GM23338 (cell line): ENCODE data around the gene PALLD. TPM values are rescaled to one million over a fixed set of nuclear protein-coding genes. Genes with fewer than 3 reads are reported as not detected.
"Not testable (repeated sequence)": the region's sequence is repeated elsewhere in the genome, so short reads cannot be mapped to it uniquely, and the experiment has no call there.

Experiments
- ATAC-seq: fragments of 200-7000 bp; cut with Tn5 transposase; 3 replicates; pipeline ENCODE4 v1.9.1; 2020
- DNase-seq: peaks from one replicate; pipeline ENCODE4 v3.0.0-alpha.2; 2015; ENCODE audit warnings: low spot score
- H2AFZ ChIP-seq: fragments of 200-600 bp; sonication (generic); 2 replicates; pipeline ENCODE4 v1.8.0; 2016; ENCODE audit warnings: antibody characterized with exemption, mild to moderate bottlenecking, moderate library complexity
- H3F3A ChIP-seq: fragments of 200-600 bp; sonication (generic); replicated peaks from 2 replicates; pipeline ENCODE4 v1.8.0; 2017; ENCODE audit warnings: antibody characterized with exemption, mixed run types, low read depth
- H3K27ac ChIP-seq: fragments of 200-600 bp; sonication (generic); 2 replicates; pipeline ENCODE4 v1.6.1; 2016; ENCODE audit warnings: low read depth
- H3K27me3 ChIP-seq: fragments of 200-600 bp; sonication (generic); 2 replicates; pipeline ENCODE4 v1.8.0; 2016; ENCODE audit warnings: mild to moderate bottlenecking, mixed run types, moderate library complexity; ENCODE audit not compliant: insufficient read depth
- H3K36me3 ChIP-seq: fragments of 200-600 bp; sonication (generic); 2 replicates; pipeline ENCODE4 v1.8.0; 2016; ENCODE audit warnings: mild to moderate bottlenecking; ENCODE audit not compliant: insufficient read depth
- H3K4me1 ChIP-seq: fragments of 200-600 bp; sonication (generic); 2 replicates; pipeline ENCODE4 v1.8.0; 2016; ENCODE audit warnings: mild to moderate bottlenecking, moderate library complexity; ENCODE audit not compliant: insufficient read depth
- H3K4me2 ChIP-seq: fragments of 200-600 bp; sonication (generic); 2 replicates; pipeline ENCODE4 v1.7.1; 2017; ENCODE audit warnings: mixed run types
- H3K4me3 ChIP-seq: fragments of 200-600 bp; sonication (generic); 2 replicates; pipeline ENCODE4 v1.6.1; 2016; ENCODE audit warnings: mixed run types
- H3K79me2 ChIP-seq: fragments of 200-600 bp; sonication (generic); replicated peaks from 2 replicates; pipeline ENCODE4 v1.8.0; 2017; ENCODE audit warnings: mild to moderate bottlenecking; ENCODE audit not compliant: insufficient read depth
- H3K9me2 ChIP-seq: fragments of 200-600 bp; sonication (generic); 2 replicates; pipeline ENCODE4 v1.8.0; 2017; ENCODE audit not compliant: insufficient read depth
- H4K20me1 ChIP-seq: fragments of 200-600 bp; sonication (generic); replicated peaks from 2 replicates; pipeline ENCODE4 v1.8.0; 2017; ENCODE audit warnings: mild to moderate bottlenecking; ENCODE audit not compliant: insufficient read depth
- H3K27ac Mint-ChIP-seq: 2 replicates; pipeline ENCODE4 v1.8.0; 2020; ENCODE audit warnings: inconsistent platforms, mild to moderate bottlenecking, moderate library complexity, mixed read lengths
- H3K27me3 Mint-ChIP-seq: 3 replicates; pipeline ENCODE4 v1.8.0; 2022; ENCODE audit warnings: low read depth, mild to moderate bottlenecking, moderate library complexity, mixed read lengths, inconsistent platforms; ENCODE audit not compliant: insufficient read depth, poor library complexity
- H3K36me3 Mint-ChIP-seq: 3 replicates; pipeline ENCODE4 v1.8.0; 2021; ENCODE audit warnings: low read depth, mild to moderate bottlenecking, inconsistent platforms, moderate library complexity, mixed read lengths
- H3K4me1 Mint-ChIP-seq: 3 replicates; pipeline ENCODE4 v1.8.0; 2020; ENCODE audit warnings: mild to moderate bottlenecking, inconsistent platforms, mixed read lengths
- H3K4me3 Mint-ChIP-seq: 3 replicates; pipeline ENCODE4 v1.8.0; 2021; ENCODE audit warnings: moderate library complexity, mild to moderate bottlenecking, inconsistent platforms, mixed read lengths
- H3K9me3 Mint-ChIP-seq: 3 replicates; pipeline ENCODE4 v1.8.0; 2020; ENCODE audit warnings: moderate library complexity, mild to moderate bottlenecking, inconsistent platforms, mixed read lengths
- EZH2phosphoT487 ChIP-seq: fragments of 200-600 bp; sonication (generic); IDR thresholded peaks from one replicate; pipeline ENCODE4 v1.8.1; 2018; ENCODE audit warnings: antibody characterized with exemption; ENCODE audit not compliant: unreplicated experiment
- NANOG ChIP-seq: IDR thresholded peaks from 2 replicates; pipeline ENCODE4 v1.6.1; 2016; ENCODE audit warnings: antibody characterized with exemption, borderline replicate concordance
- POLR2AphosphoS5 ChIP-seq: IDR thresholded peaks from 2 replicates; pipeline ENCODE4 v1.6.1; 2016; ENCODE audit warnings: antibody characterized with exemption, low read depth
- STAT1 ChIP-seq: IDR thresholded peaks from one replicate; pipeline ENCODE4 v1.6.1; 2016; ENCODE audit warnings: antibody characterized with exemption; ENCODE audit not compliant: unreplicated experiment
- ZNF331 ChIP-seq: fragments of 250-450 bp; sonication (Bioruptor Pico); IDR thresholded peaks from 2 replicates; pipeline ENCODE4 v1.5.0; 2020; ENCODE audit warnings: low read depth, mild to moderate bottlenecking, moderate library complexity
- polyA plus RNA-seq: library from polyadenylated mRNA; unstranded; fragments of >200 nt; fragmentation: Nextera tagmentation; extraction: Ambion mirVana; gene quantifications from 2 replicates; pipeline ENCODE4 v1.2.1, GENCODE V29; 2016
- total RNA-seq: library from RNA; depleted of rRNA; stranded (reverse); fragments of >200 nt; shearing (Covaris generic); gene quantifications from 2 replicates; pipeline ENCODE4 v1.2.3, GENCODE V29; 2014
- TF ChIP-seq, protein P1 (sequence below): IDR thresholded peaks from 2 replicates; pipeline ENCODE4 v1.6.1; 2016; ENCODE audit warnings: antibody characterized with exemption

The PALLD gene
- total and polyA plus RNA-seq, 2 experiments from 2014 or later = 13.1 to 30.2 TPM

DNA sequence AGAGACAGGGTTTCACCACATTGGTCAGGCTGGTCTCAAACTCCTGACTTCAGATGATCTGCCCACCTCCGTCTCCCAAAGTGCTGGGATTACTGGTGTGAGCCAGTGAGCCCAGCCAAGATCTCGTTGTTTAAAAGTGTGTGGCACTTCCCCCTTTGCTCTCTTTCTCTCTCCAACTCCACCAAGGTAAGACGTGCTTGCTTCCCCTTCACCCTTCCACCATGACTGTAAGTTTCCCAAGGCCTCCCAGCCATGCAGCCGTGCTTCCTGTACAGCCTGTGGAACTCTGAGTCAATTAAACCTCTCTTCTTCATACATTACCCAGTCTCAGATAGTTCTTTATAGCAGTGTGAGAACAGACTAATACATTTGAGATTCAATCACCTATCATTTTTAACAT, 309.4 kb downstream of the PALLD start:
- not testable (repeated sequence) for H4K20me1 ChIP-seq, H3K27ac ChIP-seq, H3F3A ChIP-seq, H3K9me3 Mint-ChIP-seq, H3K27me3 Mint-ChIP-seq, H3K9me2 ChIP-seq, H3K36me3 Mint-ChIP-seq, H3K4me3 Mint-ChIP-seq, DNase-seq, ATAC-seq, H3K27me3 ChIP-seq, H3K4me1 ChIP-seq, H3K4me2 ChIP-seq, H3K79me2 ChIP-seq, H3K36me3 ChIP-seq, H3K4me3 ChIP-seq
- Mint-ChIP-seq H3K27ac (peak overlapping the region; percentile 68; the same call in 1 of the 2 replicates), H3K4me1 (peaks cover 21% of the 10 kb centered on the region)
- peak overlapping the region; percentile 64 for H2AFZ ChIP-seq

DNA sequence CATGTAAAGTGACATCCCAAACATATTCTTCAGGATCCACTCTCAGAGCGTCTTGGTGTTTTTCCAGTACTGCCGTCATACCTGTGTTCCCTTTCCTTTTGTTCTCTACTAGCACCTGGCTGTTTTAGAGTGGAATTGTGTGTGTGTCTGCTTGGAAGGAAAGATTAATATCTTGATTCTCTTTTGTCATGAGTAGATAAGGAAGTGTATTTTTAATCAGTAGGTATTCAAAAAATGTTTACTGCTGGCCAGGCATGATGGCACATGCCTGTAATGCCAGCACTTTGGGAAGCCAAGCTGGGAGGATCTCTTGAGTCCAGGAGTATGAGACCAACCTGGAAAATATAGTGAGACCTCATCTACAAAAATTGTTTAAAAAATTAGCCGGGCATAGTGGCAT, 314.4 kb downstream of the PALLD start:
- Mint-ChIP-seq H3K4me1 (peaks cover 23% of the 10 kb centered on the region), H3K4me3 (no peak overlapping the region), H3K9me3 (no peaks in the 10 kb centered on the region), H3K27ac (no peak overlapping the region), H3K36me3 (no peaks in the 10 kb centered on the region), H3K27me3 (no peaks in the 10 kb centered on the region)
- H3F3A ChIP-seq = no peaks in the 10 kb centered on the region
- DNase-seq = no peak
- no peak overlapping the region for H3K27ac ChIP-seq
- TF ChIP-seq NANOG (no peak), STAT1 (no peak), POLR2AphosphoS5 (no peak), EZH2phosphoT487 (no peak)
- TF ChIP-seq, protein P1, sequence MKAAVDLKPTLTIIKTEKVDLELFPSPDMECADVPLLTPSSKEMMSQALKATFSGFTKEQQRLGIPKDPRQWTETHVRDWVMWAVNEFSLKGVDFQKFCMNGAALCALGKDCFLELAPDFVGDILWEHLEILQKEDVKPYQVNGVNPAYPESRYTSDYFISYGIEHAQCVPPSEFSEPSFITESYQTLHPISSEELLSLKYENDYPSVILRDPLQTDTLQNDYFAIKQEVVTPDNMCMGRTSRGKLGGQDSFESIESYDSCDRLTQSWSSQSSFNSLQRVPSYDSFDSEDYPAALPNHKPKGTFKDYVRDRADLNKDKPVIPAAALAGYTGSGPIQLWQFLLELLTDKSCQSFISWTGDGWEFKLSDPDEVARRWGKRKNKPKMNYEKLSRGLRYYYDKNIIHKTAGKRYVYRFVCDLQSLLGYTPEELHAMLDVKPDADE = no peak
- H3K9me2 ChIP-seq = no peaks in the 10 kb centered on the region; the same call in 1 of the 2 replicates
- H2AFZ ChIP-seq = no peak overlapping the region
- no peaks in the 10 kb centered on the region for H3K79me2 ChIP-seq
- no peak for ATAC-seq
- no peak overlapping the region for H3K4me2 ChIP-seq
- no peaks in the 10 kb centered on the region for H3K36me3 ChIP-seq
- H3K4me3 ChIP-seq = no peak overlapping the region
- peaks cover 16% of the 10 kb centered on the region for H3K4me1 ChIP-seq
- H4K20me1 ChIP-seq = no peaks in the 10 kb centered on the region
- no peaks in the 10 kb centered on the region for H3K27me3 ChIP-seq

DNA sequence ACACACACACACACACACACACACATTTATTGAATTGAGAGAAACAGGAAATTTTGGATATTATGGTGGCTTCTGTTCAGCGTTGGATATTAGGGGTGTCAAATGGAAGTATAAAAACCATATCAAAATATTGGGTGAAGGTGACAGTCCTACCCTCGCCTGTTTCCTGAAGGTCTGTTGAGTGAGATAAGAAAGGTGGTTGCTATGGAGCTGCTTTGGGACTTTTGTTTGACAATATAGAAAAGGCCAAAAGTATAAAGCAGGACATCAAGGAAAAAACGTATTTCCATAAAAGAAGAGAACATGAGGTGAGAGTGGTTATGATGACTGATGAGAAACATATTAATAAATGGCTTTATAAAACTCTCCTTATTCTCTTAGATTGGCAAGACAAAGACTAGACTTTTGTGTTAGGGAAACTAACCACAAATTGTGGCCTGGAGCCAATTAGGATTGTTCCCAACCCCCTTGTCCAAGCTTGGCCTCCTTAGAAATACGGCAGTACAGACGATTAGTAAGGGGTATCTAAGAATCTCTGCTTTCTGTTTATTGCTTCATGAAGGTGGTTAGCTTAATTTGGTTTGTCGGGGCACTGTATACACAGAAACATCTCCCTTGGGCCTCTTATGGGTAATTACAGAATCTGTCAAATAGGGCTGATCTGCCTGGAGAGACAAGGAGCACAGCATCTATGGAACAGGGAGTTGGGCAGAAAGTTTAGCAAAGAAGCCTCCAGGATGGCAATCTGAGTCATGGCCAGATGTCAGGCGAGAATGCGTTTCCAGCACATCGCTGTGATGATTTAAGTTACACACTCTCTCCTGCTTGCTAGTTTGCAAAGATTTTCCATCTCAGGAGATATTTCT, 315.2 kb downstream of the PALLD start:
- Mint-ChIP-seq H3K4me3 (no peak overlapping the region), H3K36me3 (no peaks in the 10 kb centered on the region), H3K27me3 (peaks cover 4% of the 10 kb centered on the region), H3K27ac (no peak overlapping the region), H3K4me1 (peaks cover 28% of the 10 kb centered on the region), H3K9me3 (no peaks in the 10 kb centered on the region; the same call in 2 of the 3 replicates)
- Histone ChIP-seq H3K4me2 (no peak overlapping the region), H3K4me3 (no peak overlapping the region), H3F3A (no peaks in the 10 kb centered on the region), H3K27me3 (no peaks in the 10 kb centered on the region), H3K79me2 (no peaks in the 10 kb centered on the region), H4K20me1 (no peaks in the 10 kb centered on the region), H3K36me3 (no peaks in the 10 kb centered on the region), H2AFZ (peak overlapping the region; percentile 12; the same call in 1 of the 2 replicates), H3K9me2 (no peaks in the 10 kb centered on the region; the same call in 1 of the 2 replicates), H3K27ac (no peak overlapping the region), H3K4me1 (peaks cover 21% of the 10 kb centered on the region)
- no peak for DNase-seq
- no peak for ATAC-seq
- TF ChIP-seq ZNF331 (CRISPR knock-in tag) = no peak
- TF ChIP-seq, protein P1 = no peak
- no peak for TF ChIP-seq EZH2phosphoT487
- TF ChIP-seq STAT1 = no peak
